HL-60 (cell line): Measurements from ENCODE around the gene MS4A4E.

ENCODE experiments used
- CTCF ChIP-seq: IDR thresholded peaks from one replicate; pipeline ENCODE4 v1.5.1; 2011; ENCODE audit warnings: low read length, control low read depth, inconsistent platforms; ENCODE audit not compliant: insufficient read depth
- GABPA ChIP-seq: IDR thresholded peaks from 2 replicates; pipeline ENCODE4 v1.6.1; 2012; ENCODE audit warnings: low read depth
- POLR2AphosphoS5 ChIP-seq: IDR thresholded peaks from 2 replicates; pipeline ENCODE4 v1.6.1; 2012; ENCODE audit warnings: low read depth

- TF ChIP-seq CTCF: no peak
- no peak for TF ChIP-seq POLR2AphosphoS5
- no peak for TF ChIP-seq GABPA
Observed at GRCh38 chr11:60221181-60221580, 21.8 kb downstream of the MS4A4E start.
